Nucleus accumbens (tissue), 56 donors: ENCODE data around the gene DCAF10.
"Not testable (repeated sequence)": the region's sequence is repeated elsewhere in the genome, so short reads cannot be mapped to it uniquely, and the experiment has no call there.

Source experiments
- DNase-seq, 56 donors: peaks; one replicate each; lab custom pipeline; 2025; lab: John Stamatoyannopoulos, UW

The DCAF10 gene

DNA sequence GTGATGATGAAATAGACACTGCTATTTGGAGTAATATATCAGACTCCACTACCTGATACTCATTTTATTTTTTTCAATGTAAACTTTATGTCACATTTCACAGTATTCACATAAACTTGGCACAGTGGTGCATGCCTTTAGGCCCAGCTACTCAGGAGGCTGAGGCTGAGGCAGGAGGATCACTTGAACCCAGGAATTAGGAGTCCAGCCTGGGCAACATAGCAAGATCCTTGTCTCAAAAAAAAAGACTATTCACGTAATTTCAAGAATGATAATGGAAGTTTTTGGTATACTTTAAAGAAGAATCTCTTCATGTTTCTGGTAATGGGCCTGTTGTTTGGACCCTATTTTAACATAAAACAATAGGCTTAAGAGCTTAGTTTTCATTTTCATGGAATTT, 56.0 kb downstream of the DCAF10 start:
- no peak for DNase-seq

DNA sequence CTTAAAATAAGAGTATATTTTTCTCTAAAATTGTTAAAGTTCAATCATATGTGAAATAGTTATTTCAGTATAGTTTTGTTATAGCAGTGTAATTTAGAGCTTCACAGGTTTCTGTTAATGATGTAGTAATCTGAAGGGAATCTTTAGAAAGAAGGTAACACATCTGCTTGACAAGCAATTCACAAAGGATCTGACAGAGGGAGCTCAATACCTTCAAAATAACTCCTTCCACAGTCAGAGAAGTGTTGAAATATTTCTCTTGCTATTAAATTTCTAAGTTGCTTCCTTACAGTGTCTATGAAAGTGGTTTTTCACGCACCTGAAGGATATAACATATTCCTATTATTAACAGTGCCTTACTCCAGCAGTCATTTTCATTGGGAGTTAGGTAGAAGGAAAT, 58.4 kb downstream of the DCAF10 start:
- DNase-seq, result no peak

DNA sequence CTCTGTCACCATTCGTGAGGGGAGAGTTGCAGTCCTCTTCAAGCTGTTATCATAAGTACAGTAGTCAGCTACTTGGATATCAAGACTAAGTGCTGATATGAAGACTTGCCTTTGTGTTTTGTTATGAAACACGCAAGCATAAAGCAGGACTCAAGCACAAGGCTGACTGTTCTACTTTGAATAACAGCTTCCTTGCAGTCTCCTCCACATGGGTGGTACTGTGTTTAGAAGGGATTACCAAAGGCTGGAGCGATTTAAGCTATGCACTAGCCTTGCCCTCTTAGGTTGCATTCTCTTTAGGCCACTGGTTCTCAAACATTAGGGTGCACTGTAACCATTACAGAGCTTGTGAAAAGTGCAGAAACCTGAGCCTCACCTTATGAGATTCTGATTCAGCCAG, 61.9 kb downstream of the DCAF10 start:
- no peak for DNase-seq

GRCh38 chr9:37870081-37870798, 69.6 kb downstream of the DCAF10 start:
- no peak for DNase-seq

DNA sequence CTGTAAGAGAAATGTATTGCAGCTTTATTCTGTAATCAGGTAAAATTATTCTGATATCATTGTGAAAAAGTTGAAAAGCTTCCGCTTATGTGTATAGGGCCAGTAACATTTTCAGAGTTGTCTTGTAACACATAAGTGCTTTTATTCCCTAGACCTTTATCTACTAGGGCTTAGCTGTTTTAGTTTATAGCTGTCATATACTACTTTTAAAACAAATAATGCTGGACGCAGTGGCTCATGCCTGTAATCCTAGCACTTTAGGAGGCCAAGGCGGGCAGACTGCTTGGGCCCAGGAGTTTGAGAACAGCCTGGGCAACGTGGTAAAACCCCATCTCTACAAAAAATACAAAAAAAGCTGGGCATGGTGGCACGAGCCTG, 70.2 kb downstream of the DCAF10 start:
- DNase-seq, result no peak

GRCh38 chr9:37873955-37874354, 73.4 kb downstream of the DCAF10 start:
- DNase-seq, result no peak

GRCh38 chr9:37876376-37876775, 75.8 kb downstream of the DCAF10 start:
- no peak for DNase-seq

- DNase-seq, result no peak
These were observed 80.4 kb downstream of the DCAF10 start for GRCh38 chr9:37880916-37881479.

- not testable (repeated sequence) for DNase-seq
These were observed 87.5 kb downstream of the DCAF10 start for GRCh38 chr9:37887977-37888583.

- DNase-seq, result no peak
These were observed 88.9 kb downstream of the DCAF10 start for GRCh38 chr9:37889536-37889935.

GRCh38 chr9:37891042-37891441, 90.4 kb downstream of the DCAF10 start:
- not testable (repeated sequence) for DNase-seq

DNA sequence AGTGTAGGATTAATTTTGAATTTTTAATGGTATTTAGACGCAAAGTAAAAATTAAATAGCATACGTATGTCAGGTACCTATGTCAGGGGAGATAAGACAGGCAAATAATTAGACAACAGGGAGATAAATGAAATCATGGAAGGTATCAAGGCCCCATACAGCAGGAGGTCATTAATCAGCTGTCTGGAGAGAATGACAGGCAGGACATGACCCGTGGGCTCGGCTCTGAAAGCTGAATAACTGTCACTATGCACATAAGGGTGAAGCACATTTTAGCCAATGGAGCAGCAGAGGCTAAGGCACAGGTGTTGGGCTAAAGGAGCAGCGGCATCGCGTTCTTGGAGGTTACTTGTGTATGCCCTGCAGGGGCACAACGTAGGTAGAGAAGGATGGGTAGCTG, 91.5 kb downstream of the DCAF10 start:
- no peak for DNase-seq

DNA sequence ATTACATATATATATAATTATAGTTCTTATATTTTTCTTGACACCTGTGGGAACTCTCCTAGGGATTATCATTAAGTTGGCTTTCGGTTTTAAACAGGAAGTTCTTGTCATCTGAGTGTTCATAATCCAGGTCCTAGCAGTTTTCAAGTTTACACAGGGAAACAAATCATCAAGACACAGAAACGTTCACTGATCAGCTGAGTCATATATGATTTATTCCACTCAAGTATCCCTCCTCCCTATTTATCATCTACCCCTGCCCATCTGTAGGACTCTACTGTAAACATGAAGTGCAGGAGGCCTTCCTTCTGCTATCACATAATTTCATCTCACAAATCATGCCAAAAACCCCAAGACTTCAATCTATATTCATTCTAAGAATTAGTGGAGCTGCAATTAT, 97.1 kb downstream of the DCAF10 start:
- DNase-seq, result no peak

DNA sequence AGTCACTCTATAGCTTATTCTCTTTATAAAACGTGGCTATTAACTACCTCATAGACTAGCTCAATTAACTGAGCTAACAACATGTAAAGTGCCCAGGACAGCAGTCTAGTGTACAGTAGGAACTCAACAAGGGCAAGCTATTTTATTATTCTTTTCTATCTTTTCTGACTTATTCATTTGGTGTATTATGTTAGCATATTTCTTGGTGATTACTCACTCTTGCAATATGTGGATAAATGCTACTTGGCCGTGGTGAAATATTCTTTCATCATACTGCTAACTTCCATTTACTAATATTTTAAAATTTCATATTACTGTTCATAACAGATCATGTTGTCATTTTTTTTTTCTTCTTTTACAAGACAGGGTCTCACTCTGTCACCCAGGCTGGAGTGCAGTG, 98.4 kb downstream of the DCAF10 start:
- no peak for DNase-seq

GRCh38 chr9:37902131-37902530, 101.5 kb downstream of the DCAF10 start:
- DNase-seq, result no peak

- DNase-seq, result no peak
These were observed 102.4 kb downstream of the DCAF10 start for GRCh38 chr9:37902796-37903646.

DNA sequence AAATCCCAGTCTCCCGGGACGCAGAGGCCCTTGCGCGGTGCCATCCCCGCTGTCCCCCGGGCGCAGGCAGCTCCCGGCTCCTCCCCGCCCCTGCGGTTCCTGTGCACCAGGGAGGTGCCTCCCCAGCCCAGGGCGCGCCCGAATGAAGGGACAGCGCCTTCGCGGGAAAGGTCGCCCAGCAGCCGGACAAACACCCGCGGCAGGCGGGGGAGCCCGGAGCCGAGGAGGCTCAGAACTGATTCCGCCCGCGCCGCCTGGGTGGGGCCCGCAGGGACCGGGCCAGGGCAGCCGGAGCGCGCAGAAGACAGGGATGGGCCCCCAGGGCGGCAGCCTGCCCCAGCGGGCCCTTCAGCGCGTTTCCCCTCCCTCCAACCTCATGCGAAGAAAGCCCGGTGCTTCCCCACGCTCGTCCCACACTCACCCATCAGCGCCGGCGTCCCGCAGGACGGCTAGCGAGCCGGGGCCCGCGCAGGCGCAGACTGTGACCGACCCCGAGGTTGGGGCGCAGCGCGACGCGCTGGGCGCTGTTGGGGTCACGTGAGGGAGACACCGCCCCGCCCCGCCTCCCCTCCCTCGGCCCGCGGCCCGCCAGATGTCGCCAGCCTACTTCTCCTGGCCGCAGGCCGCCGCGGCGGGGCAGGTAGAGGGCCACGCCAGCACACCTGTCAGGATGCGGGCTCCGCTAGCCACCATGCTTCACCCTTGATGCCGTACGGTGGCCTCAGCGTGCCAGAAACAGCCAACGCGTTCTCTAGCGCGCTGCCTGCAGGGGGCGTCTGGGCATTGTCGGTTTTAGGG, 103.2 kb downstream of the DCAF10 start, which contains the start of gene SLC25A51:
SLC25A51 (minus strand) TSS at position 481 of the 798 bp plus-strand sequence. CDS start 15,577 bp downstream, outside the sequence.
- peak in 55 of 56 donors; percentile 27 to 98 (median 90) for DNase-seq

DNA sequence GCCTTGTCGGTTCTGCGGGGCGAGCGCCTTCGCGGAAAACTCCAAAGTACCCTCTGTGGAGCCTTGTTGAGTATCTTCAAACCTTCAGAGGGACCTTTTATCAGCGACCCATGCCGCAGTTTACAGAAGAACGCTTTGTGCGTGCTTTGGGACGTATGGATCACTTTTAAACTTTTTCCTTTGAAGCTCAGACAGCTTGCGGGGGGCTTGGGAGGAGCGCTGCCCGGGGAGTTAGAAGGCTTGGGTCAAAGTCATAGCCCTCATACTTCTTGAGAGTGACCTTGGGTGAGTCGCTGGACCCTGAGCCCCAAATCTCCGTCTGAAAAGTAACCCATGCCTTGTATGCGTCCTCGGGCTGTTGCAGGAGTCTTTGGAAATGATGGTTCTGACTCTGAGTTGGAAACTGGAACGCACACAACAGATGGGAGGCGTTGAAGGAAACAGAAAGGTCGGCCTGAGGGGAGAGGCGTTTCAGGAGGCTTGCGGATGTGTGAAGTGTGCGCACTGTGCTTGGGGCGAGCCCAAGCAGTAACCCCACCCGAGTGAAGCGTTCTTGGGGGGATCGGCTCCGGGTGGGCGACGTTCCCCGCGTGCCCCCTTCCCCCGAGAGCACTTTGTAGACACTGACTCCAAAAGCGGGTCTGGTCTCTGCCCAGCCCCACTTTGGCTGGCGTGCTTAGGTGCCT, 104.0 kb downstream of the DCAF10 start:
- no peak for DNase-seq

GRCh38 chr9:37905131-37905505, 104.5 kb downstream of the DCAF10 start:
- no peak for DNase-seq

- DNase-seq, result no peak
These were observed 105.2 kb downstream of the DCAF10 start for GRCh38 chr9:37905776-37906175.
